Measurements from ENCODE around the gene BAIAP2.

The BAIAP2 gene

GRCh38 chr17:81060416-81060815 is 25.5 kb downstream of the BAIAP2 start:
- TF ChIP-seq CTCF (IDR thresholded peaks at IDR 0.05; ENCODE audit: low read depth, low read length, missing control alignments) = no peak
- no peak for DNase-seq (ENCODE audit: extremely low read depth, low read depth)
- H3K4me3 ChIP-seq (replicated peaks; ENCODE audit: low read depth, low read length) = no peak overlapping the region

- TF ChIP-seq CTCF (IDR thresholded peaks at IDR 0.05; ENCODE audit: low read depth, low read length, missing control alignments) = no peak
- no peak for DNase-seq (ENCODE audit: extremely low read depth, low read depth)
Measured at GRCh38 chr17:81061027-81061735, 26.2 kb downstream of the BAIAP2 start.

GRCh38 chr17:81062014-81062780 is 27.2 kb downstream of the BAIAP2 start:
- no peak for DNase-seq (ENCODE audit: extremely low read depth, low read depth)
- no peak overlapping the region for H3K4me3 ChIP-seq (replicated peaks; ENCODE audit: low read depth, low read length)
- no peak for TF ChIP-seq CTCF (IDR thresholded peaks at IDR 0.05; ENCODE audit: low read depth, low read length, missing control alignments)

More at GRCh38 chr17:81061027-81061735, 26.2 kb downstream of the BAIAP2 start:
- H3K4me3 ChIP-seq (replicated peaks; ENCODE audit: low read depth, low read length) = no peak overlapping the region

- DNase-seq (ENCODE audit: extremely low read depth, low read depth) = no peak
- no peak for TF ChIP-seq CTCF (IDR thresholded peaks at IDR 0.05; ENCODE audit: low read depth, low read length, missing control alignments)
- no peak overlapping the region for H3K4me3 ChIP-seq (replicated peaks; ENCODE audit: low read depth, low read length)
Measured at GRCh38 chr17:81063106-81064093, 28.4 kb downstream of the BAIAP2 start.

GRCh38 chr17:81064678-81065475 is 29.9 kb downstream of the BAIAP2 start:
- no peak for TF ChIP-seq CTCF (IDR thresholded peaks at IDR 0.05; ENCODE audit: low read depth, low read length, missing control alignments)
- no peak overlapping the region for H3K4me3 ChIP-seq (replicated peaks; ENCODE audit: low read depth, low read length)
- DNase-seq (ENCODE audit: extremely low read depth, low read depth) = no peak

GRCh38 chr17:81065500-81065899 is 30.5 kb downstream of the BAIAP2 start:
- no peak overlapping the region for H3K4me3 ChIP-seq (replicated peaks; ENCODE audit: low read depth, low read length)
- TF ChIP-seq CTCF (IDR thresholded peaks at IDR 0.05; ENCODE audit: low read depth, low read length, missing control alignments) = no peak
- DNase-seq (ENCODE audit: extremely low read depth, low read depth) = no peak
